Femur (tissue), 1 donor: ENCODE results near the gene CELSR2.

Experiments used
- DNase-seq: peaks from one replicate; pipeline ENCODE4 v3.0.0-alpha.2; 2017

The CELSR2 gene

GRCh38 chr1:109252167-109252892 is 3.0 kb downstream of the CELSR2 start:
- no peak for DNase-seq

- DNase-seq: peak; percentile 70
Observed at GRCh38 chr1:109252893-109253802, 3.8 kb downstream of the CELSR2 start.

GRCh38 chr1:109253803-109254620 is 4.7 kb downstream of the CELSR2 start:
- DNase-seq: peak; percentile 50

GRCh38 chr1:109254621-109255096 is 5.3 kb downstream of the CELSR2 start:
- DNase-seq: peak; percentile 22

- DNase-seq: no peak
Observed at GRCh38 chr1:109255097-109255651, 5.8 kb downstream of the CELSR2 start.

- no peak for DNase-seq
Observed at GRCh38 chr1:109255678-109256077, 6.3 kb downstream of the CELSR2 start.

GRCh38 chr1:109256085-109256484 is 6.7 kb downstream of the CELSR2 start:
- DNase-seq: no peak

GRCh38 chr1:109256971-109257681 is 7.8 kb downstream of the CELSR2 start:
- no peak for DNase-seq

DNA sequence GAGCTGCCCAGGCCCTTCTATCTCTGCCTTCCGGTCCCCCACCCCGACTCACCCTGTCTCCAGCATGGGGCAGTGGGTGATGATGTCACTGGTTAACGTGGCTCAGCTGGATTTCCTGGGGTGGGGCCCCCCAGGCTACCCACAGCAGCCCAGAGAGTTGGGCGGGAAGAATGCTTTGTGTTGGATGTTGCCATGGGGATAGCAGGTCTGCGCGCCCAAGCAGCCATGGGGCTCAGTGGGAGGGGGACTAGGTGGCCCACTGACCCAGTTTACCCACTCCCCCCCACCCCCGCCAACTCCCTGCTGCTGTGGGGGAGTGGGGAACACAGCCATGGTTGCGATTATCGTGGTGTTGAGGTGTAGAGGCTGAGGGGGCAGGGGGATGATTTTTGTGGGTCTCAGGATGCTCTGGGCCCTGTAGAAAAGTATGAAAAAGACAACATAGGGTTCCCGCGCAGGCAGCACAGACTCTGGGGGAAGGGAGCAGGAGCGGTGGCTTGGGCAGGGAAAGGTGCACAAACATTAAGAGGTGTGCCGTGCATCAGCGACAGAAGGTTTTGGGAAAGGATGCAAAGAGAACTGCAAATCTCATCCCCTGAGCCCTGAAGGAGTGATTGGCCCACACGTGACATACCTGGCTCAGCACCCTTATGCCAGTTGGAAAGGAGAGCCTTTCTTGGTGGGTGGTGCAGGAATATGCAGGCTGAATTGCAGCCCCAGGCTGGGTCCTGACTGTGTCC is 8.5 kb downstream of the CELSR2 start:
- DNase-seq: no peak

DNA sequence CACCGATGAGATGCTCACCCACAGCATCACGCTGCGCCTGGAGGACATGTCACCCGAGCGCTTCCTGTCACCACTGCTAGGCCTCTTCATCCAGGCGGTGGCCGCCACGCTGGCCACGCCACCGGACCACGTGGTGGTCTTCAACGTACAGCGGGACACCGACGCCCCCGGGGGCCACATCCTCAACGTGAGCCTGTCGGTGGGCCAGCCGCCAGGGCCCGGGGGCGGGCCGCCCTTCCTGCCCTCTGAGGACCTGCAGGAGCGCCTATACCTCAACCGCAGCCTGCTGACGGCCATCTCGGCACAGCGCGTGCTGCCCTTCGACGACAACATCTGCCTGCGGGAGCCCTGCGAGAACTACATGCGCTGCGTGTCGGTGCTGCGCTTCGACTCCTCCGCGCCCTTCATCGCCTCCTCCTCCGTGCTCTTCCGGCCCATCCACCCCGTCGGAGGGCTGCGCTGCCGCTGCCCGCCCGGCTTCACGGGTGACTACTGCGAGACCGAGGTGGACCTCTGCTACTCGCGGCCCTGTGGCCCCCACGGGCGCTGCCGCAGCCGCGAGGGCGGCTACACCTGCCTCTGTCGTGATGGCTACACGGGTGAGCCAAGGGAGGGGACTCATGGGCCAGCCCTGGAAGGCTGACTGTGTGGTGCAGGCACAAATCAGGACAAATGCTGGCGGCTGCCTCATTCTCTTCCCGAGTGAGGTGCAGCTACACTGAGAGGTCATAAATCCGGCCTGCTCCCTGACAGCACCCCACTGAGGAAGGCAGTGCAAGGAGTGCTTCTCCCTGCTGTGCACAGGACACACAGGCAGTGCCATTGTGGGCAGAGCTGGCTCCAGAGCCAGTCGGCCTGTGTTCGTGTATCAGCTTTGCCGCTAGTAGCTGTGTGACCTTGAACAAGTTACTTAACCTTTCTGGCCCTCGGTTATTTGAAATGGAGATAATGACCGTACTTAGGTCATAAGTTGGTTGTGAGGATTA is 9.4 kb downstream of the CELSR2 start:
- no peak for DNase-seq

- DNase-seq: no peak
Observed at GRCh38 chr1:109259674-109260557, 10.6 kb downstream of the CELSR2 start.

DNA sequence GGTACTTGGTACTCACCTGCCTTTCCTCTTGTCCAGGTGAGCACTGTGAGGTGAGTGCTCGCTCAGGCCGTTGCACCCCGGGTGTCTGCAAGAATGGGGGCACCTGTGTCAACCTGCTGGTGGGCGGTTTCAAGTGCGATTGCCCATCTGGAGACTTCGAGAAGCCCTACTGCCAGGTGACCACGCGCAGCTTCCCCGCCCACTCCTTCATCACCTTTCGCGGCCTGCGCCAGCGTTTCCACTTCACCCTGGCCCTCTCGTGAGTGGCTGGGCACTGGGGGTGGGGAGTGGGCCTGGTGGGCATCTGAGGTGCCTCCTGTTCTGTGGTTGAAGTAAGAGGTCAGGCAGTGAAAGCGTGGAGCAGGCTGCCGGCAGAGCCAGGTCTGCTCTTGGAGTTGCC is 11.7 kb downstream of the CELSR2 start:
- DNase-seq: no peak

DNA sequence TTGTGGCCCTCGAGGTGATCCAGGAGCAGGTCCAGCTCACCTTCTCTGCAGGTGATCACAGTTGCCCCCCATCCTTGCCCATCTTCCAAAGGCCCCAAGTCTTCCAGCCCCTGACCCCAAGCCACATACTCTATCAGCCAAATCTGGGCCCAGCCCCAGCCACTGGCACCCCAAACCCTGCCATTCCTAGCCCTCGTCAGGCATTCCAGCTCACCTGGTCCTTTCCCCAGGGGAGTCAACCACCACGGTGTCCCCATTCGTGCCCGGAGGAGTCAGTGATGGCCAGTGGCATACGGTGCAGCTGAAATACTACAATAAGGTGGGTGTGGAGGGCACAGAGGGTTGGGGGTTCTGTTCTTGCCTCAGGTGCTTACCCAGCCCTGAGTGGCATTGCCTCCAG is 12.2 kb downstream of the CELSR2 start:
- DNase-seq: no peak

DNA sequence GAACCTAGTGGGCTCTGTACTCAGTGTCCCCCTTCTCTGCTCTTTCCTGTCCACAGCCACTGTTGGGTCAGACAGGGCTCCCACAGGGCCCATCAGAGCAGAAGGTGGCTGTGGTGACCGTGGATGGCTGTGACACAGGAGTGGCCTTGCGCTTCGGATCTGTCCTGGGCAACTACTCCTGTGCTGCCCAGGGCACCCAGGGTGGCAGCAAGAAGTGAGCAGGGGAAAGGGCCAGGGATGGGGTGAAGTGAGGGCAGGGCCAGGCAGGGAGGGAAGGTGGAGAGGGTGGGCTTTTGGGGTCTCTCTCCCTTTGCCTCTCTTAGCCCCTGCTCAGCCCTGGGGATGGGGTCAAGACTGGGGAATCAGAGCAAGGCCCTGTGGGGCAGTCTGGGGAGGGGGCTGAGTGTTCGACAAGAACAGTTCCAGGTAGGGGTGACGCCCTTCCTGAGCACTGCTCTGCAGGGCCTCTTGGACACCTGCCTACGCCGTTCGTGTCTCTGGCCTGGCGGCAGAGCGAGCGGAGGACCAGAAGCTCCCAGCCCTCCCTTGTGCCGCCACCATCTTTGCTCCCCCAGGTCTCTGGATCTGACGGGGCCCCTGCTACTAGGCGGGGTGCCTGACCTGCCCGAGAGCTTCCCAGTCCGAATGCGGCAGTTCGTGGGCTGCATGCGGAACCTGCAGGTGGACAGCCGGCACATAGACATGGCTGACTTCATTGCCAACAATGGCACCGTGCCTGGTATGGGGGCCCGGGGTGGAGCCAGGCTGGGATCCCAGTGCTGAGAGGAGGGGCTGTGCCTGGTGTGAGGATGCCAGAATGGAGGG is 13.1 kb downstream of the CELSR2 start:
- DNase-seq: no peak

DNA sequence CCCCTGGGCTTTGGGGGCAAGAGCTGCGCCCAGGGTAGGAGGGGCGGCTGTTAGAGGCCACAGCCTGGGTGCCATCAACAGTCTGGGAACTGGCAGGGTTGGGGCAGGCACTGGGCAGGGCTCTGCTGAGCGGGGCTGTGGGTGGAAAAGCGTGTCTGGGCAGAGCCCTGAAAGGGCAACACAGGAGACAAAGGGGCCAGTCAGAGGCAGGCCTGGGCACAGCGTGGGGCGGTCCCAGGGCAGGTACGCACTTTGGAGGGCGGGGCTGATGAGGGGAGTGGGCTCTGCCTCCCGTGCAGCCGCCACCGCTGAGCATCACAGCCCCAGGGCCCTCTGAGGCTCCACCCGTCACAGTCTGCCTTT is 13.9 kb downstream of the CELSR2 start:
- no peak for DNase-seq

GRCh38 chr1:109263597-109264378 is 14.4 kb downstream of the CELSR2 start:
- peak; percentile 87 for DNase-seq

DNA sequence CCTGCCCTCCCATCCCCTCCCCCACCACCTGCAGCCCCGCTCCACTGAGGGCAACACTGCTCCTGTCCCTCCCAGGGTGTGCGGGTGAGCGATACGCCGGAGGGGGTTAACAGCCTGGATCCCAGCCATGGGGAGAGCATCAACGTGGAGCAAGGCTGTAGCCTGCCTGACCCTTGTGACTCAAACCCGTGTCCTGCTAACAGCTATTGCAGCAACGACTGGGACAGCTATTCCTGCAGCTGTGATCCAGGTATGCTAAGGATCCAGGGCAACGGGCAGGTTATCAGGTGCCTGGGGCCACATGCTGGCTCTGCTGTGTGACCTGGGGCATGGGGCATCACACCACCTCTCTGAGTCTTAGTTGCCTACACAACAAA is 15.0 kb downstream of the CELSR2 start:
- no peak for DNase-seq
